Thyroid gland (tissue), 4 donors: ENCODE data around the gene ZFAND3.

ENCODE experiments used
- CTCF ChIP-seq, 6 experiments: fragments of 200-600 bp in 3 of 6; fragments of 450-650 bp in 3 of 6; sonication (generic) in 3 of 6; IDR thresholded peaks; one replicate each; pipeline ENCODE4 v1.5.1; 2016 to 2019; ENCODE audit warnings: antibody characterized with exemption in 6 of 6, mild to moderate bottlenecking in 2 of 6, inconsistent platforms in 1 of 6, moderate library complexity in 1 of 6
- POLR2A ChIP-seq, 2 donors: fragments of 450-650 bp; IDR thresholded peaks; one replicate each; pipeline ENCODE4 v1.6.1; 2017; ENCODE audit warnings: antibody characterized with exemption in 2 of 2, mild to moderate bottlenecking in 2 of 2, moderate library complexity in 1 of 2

GRCh38 chr6:37865504-37865903 lies 46.0 kb downstream of the ZFAND3 start:
- TF ChIP-seq POLR2A (IDR thresholded peaks at IDR 0.05) (no peak), CTCF (IDR thresholded peaks at IDR 0.05) (no peak)
